DMS53 treated with DMSO at 0.1 percent for 48 hours (cell line): ENCODE data around the gene CPNE6.
A peak's percentile ranks its signal among the peaks of the same experiment; 100 is the strongest.

ENCODE experiments used
- DNase-seq: peaks from one replicate; lab custom pipeline; 2025; ENCODE audit not compliant: unreplicated experiment; lab: John Stamatoyannopoulos, UW

The CPNE6 gene

GRCh38 chr14:24084440-24084839, 13.1 kb downstream of the CPNE6 start:
- DNase-seq: no peak

- no peak for DNase-seq
Observed at GRCh38 chr14:24085215-24085614, 13.9 kb downstream of the CPNE6 start.

GRCh38 chr14:24086193-24086955, 15.0 kb downstream of the CPNE6 start:
- DNase-seq: no peak

- no peak for DNase-seq
Observed at GRCh38 chr14:24087004-24087403, 15.6 kb downstream of the CPNE6 start.

GRCh38 chr14:24088095-24088494, 16.7 kb downstream of the CPNE6 start:
- no peak for DNase-seq

- no peak for DNase-seq
Observed at GRCh38 chr14:24089890-24090289, 18.5 kb downstream of the CPNE6 start.

GRCh38 chr14:24092110-24092504, 20.7 kb downstream of the CPNE6 start:
- DNase-seq: no peak

- no peak for DNase-seq
Observed at GRCh38 chr14:24092505-24093206, 21.3 kb downstream of the CPNE6 start.

GRCh38 chr14:24093207-24093900, 22.0 kb downstream of the CPNE6 start:
- no peak for DNase-seq

GRCh38 chr14:24093901-24094840, 22.8 kb downstream of the CPNE6 start, which contains the start of gene PCK2:
TSS of gene PCK2 (plus strand) at chr14:24094311. CDS start at chr14:24094406, 95 bp downstream.
- DNase-seq: peak; percentile 67

- DNase-seq: no peak
Observed at GRCh38 chr14:24094841-24095270, 23.5 kb downstream of the CPNE6 start.

- no peak for DNase-seq
Observed at GRCh38 chr14:24095271-24096068, 24.1 kb downstream of the CPNE6 start.

- no peak for DNase-seq
Observed at GRCh38 chr14:24096545-24097181, 25.3 kb downstream of the CPNE6 start.

GRCh38 chr14:24098229-24098926, 27.0 kb downstream of the CPNE6 start:
- no peak for DNase-seq

GRCh38 chr14:24098927-24099813, 27.8 kb downstream of the CPNE6 start:
- DNase-seq: no peak

- no peak for DNase-seq
Observed at GRCh38 chr14:24100197-24100981, 29.0 kb downstream of the CPNE6 start.

- no peak for DNase-seq
Observed at GRCh38 chr14:24100982-24101494, 29.7 kb downstream of the CPNE6 start.
